GM19452 (cell line): ENCODE results near the gene GRM4.

Experiments used
- ATAC-seq: cut with Tn5 transposase; IDR thresholded peaks from one replicate; pipeline ENCODE4 v1.9.1; 2021; ENCODE audit not compliant: unreplicated experiment

The GRM4 gene

DNA sequence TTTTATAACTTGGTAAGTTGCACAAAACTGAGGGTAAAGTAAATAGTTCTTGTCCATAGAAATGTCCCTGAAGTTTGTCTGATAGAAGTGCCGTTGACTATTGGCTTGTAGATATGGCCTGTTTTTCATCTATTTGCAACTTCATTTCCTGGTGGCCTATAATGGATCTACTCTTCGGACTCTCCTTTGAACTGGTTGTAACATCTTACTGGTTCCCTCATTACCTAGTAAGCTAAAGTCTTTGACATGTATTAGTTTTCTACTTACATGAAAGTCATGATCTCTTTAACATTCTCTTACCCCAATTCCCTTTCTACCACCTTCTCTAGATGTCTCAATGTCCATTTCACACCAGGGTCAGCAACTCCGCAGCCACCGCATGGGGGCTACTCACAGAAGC lies 146.3 kb downstream of the GRM4 start:
- no peak for ATAC-seq

GRCh38 chr6:33998660-33999059 lies 147.2 kb downstream of the GRM4 start:
- ATAC-seq = no peak

DNA sequence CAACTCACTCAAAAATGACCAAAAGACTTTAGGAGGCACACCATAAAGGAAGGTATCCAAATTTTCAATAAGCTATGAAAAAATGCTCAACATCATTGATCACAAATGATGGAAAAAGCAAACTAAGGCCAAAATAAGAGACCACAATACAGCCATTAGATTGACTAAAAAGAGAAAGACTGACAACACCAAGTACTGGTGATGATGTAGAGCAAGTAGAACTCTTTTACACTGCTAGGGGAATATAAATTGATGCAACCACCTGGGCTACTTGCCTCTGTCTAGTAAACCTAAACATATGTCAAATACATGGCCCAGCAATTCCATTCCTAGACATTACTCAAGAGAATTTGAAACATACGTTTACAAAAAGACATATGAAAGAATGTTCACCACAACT lies 148.6 kb downstream of the GRM4 start:
- no peak for ATAC-seq

- ATAC-seq = no peak
These were observed 149.8 kb downstream of the GRM4 start for GRCh38 chr6:33996120-33996475.

- no peak for ATAC-seq
These were observed 150.4 kb downstream of the GRM4 start for GRCh38 chr6:33995309-33996119.

DNA sequence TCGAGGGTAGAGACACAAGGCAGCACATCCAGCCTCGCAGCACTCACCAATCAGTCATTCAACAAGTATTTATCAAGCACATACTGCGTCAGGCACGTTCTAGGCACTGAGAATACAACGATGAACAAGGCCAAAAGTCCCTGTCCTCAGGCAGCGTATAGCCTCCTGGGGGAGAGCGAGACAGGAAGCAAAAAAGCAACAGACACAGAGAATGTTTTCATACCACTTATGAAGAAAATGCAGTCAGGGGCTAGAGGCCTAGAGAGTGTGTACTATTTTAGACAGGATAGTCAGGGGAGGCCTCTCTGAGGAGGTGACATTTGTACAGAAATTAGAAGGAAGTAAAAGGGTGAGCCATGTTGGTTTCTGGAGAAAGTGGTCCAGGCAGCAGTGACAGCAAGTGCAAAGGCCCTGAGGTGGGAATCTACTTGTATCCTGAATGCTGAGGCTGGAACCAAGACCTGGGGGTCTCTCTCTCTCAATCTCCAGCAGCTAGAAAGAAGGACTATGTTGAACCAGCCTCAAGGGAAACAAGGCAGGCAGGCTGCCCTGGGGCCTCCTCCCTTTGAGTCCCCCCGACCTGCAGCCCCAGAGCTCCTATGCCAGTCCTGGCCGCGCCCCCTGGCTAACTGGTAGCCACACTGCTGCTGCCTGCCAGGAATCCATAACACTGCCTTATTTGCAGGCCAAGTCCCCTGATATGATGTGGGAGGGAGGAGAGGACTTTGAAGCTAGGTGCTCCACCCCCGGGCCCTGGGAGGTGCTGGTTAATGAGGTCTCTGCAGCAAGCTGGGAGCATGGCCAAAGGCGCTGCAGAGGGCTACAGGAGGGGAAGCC lies 151.2 kb downstream of the GRM4 start:
- no peak for ATAC-seq

DNA sequence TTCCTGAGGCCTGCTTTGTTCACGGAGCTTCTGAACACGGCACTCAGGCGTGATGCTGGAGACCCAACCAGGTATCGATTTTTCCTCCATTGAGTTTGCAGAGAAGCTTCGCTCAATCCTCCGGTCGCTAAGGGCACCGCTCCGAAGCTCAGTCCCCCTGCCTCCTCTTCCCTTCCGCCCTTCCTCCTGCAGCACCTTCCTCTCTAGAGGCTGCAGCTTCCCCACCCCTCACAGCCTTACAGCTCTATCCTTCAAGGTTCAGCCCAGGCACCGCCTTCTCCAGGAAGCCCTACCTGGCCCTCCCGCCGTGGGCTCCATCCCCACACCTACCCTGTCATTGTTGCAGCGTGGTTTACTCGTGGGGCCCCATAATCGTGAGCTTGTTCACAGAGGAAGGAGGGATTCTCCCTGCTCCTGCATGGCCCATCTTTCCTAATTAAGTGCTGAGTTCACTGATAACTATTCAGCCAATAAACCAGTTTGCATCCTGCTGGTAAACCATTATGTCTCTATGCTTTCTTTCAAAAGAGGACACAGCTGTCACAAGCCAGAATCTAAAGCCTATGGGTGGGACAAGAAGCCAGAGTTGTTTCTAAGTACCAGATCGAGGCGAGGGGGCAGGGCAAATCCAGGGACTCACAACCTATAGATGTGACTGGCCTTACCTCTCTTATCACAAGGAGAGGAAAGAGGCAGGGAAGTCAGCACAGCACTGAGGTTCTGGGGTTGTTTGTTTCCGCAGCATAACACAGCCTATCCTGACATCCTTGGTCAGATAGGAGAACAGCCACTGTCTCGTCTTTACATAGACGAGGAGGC lies 152.0 kb downstream of the GRM4 start:
- ATAC-seq = no peak

DNA sequence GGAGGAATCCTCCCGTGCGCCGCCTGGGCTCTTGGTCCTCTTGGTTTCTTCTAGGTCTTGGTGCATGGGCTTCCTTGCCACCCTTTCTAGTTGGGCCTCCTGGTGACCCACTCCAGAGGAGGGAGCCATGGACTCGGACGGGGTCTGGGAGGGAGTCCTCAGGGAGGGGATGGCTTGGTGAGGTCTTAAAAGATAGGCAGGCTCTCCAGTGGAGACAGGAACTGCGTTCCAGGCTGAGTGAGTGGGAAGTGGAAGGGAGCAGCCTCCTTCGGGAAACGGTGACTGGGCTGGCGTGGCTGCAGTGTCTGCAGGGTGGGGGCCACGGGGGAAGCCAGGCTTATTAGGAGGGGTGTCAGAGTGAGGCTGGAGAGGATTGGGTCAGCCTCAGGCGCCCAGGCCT lies 152.8 kb downstream of the GRM4 start:
- ATAC-seq = no peak

- no peak for ATAC-seq
These were observed 153.7 kb downstream of the GRM4 start for GRCh38 chr6:33992191-33992590.

DNA sequence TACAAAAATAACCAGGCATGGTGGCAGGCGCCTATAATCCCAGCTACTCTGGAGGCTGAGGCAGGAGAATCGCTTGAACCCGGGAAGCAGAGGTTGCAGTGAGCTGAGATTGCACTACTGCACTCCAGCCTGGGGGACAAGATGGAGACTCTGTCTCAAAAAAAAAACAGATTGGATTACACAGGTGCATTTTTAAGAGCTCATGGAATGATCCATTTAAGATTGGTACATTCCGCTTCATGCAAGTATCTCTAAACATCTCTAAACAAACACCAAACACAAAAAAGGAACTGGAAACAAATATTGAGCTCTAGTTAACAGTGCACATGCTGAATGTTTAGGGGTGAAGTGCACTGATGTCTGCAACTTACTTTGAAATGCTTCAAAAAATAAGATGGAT lies 154.3 kb downstream of the GRM4 start:
- ATAC-seq = no peak

GRCh38 chr6:33990061-33990541 lies 155.8 kb downstream of the GRM4 start:
- ATAC-seq = no peak

DNA sequence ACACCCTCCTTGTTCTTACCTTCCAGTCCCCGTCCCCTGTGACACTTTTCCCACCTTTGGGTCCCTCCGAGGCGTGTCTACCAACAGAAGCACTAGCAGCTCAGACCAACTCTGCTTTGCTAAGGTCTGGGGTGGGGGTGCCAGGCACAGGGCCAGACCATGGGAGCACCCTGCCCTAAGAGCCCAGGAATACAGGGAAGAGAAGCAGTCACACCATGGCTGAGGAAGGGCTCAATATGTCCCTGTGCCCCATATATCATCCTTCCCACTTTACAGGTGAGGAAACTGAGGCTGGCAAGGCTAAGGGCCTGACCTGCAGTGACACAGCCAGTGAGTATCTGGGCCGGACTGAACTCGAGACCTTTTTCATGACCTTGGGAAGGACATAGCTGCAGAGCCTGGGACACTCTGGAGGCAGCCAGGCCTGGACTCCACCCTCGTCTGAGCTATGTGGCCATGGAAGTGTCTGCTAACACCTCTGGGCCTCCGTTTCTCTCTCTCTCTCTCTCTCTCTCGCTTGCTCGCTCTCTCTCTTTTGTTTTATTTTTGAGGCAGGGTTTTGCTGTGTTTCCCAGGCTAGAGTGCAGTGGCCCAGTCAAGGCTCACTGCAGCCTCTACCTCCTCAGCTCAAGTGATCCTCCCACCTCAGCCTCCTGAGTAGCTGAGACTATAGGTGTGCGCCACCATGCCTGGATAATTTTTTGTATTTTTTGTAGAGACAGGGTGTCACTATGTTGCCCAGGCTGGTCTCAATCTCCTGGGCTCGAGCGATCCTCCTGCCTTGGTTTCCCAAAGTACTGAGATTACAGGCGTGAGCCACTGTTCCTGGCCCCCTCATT lies 156.7 kb downstream of the GRM4 start:
- no peak for ATAC-seq

- no peak for ATAC-seq
These were observed 157.5 kb downstream of the GRM4 start for GRCh38 chr6:33988121-33989015.

- ATAC-seq = no peak
These were observed 158.3 kb downstream of the GRM4 start for GRCh38 chr6:33987531-33988021.

GRCh38 chr6:33985947-33986346 lies 159.9 kb downstream of the GRM4 start:
- ATAC-seq = no peak

GRCh38 chr6:33985313-33985751 lies 160.6 kb downstream of the GRM4 start:
- ATAC-seq = no peak

DNA sequence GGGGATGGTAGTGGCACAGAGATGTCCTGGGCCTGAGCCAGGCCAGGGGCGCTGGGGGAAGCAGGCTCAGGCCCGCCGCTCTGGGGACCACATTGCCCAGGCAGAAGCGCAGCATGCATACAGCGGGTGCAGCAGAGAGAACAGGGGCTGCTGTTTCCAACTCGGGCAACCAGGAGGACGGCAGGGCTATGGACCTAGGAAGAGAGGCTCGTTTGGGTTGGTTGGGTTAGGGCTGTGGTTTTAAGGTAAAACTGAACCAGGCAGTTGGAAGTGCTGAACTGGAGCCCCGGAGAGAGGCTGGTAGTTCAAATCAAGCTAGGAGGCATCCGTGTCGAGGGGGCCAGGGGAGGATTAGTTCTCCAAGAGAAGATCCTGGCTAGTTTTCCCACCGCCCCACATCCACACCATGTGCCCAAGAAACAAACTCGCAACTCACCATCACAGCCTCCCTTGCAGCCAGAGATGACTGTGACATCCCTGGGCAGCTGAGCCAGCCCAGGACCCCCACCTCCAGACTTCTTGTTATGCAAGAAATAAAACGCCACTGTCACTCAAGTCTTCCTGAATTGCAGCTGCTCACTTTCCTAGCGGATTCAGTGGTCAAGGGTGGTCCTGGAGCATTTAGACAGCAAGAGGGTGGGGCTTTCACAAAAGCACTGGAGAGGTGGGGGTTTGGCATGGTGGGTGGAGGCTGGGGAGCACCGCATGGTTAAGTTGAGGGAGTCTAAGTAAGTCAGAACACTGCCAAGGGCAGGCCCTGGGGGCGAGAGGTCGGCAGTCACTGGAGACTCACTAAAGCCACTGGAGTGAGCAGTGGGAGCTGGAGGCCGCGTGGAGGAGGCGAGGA lies 161.2 kb downstream of the GRM4 start:
- no peak for ATAC-seq

GRCh38 chr6:33983721-33984465 lies 162.0 kb downstream of the GRM4 start:
- ATAC-seq = no peak
